ENCODE data around the gene RHBDF2.

DNA sequence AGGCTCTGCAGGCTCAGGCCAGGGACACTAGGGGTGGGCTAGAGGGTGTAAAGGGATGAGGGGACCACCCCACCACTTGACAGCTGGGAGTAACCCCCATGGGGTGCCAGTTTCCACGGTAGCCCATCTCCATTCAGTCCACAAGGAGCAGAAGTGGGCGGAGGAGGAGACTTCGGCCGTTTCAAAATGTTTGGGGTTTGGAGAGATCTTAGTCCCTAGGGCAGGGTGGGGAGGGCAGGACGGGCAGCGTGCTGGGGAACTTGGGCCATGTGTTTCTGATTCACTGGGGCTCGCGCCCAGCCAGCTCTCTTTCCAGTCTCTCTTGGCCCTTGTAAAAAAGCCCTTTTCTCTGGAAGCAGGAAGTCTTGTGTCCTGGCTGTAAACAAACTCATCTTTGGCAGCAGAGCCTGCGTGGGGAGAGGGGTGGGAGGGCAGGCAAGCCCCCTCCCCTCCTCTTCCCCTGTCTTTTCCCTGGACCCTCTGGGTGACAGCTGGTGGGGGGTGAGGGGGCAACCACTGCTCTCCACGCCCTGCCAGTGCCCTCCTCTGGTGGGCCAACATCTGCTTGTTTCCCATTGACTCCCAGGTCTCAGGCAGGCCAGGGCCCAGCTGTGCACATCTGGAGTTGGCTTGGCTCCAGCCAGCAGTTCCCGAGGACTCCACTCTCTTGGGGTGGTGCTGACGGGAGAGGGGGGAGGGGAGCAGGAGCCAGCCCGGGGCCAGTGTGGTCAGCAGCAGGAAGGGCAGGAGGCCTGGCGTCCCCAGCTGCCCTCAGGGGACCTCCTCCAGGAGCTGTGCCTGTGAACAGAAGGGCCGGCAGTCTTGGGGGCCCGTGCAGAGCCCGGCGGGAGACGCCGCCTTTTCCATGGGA, 28.2 kb upstream of the RHBDF2 start:
- no peak for TF ChIP-seq POLR2A (IDR thresholded peaks at IDR 0.05)
- no peak for TF ChIP-seq CTCF (IDR thresholded peaks at IDR 0.05)
